ENCODE results near the gene ZBTB20. TPM values are rescaled to one million over a fixed set of nuclear protein-coding genes. Genes with fewer than 3 reads are reported as not detected.

The ZBTB20 gene
- total and polyA plus RNA-seq, 4 donors = 0.88 to 83.2 (median 20.4) TPM

GRCh38 chr3:114707252-114707860 lies 439.7 kb downstream of the ZBTB20 start:
- Histone ChIP-seq H3K4me1 (ENCODE audit: control insufficient read depth in 4 of 4, insufficient read depth in 4 of 4, low read length in 3 of 4) (peaks cover 6 to 51% (median 12%) of the 10 kb centered on the region in 4 donors), H3K36me3 (ENCODE audit: control insufficient read depth in 4 of 4, insufficient read depth in 3 of 4, low read depth in 1 of 4, low read length in 3 of 4) (peaks cover 0 to 4% (median 0%) of the 10 kb centered on the region in 4 donors), H3K9ac (ENCODE audit: low read depth in 1 of 2, low read length in 2 of 2) (peak overlapping the region in 1 of 2 donors; percentile 8), H3K27ac (ENCODE audit: low read depth in 1 of 2, low read length in 2 of 2) (peak overlapping the region; percentile 80 to 87), H3K27me3 (ENCODE audit: control insufficient read depth in 4 of 4, insufficient read depth in 4 of 4, low read length in 3 of 4) (no peaks in the 10 kb centered on the region), H3K9me3 (ENCODE audit: control insufficient read depth in 4 of 4, low read length in 3 of 4) (no peaks in the 10 kb centered on the region), H3K4me3 (ENCODE audit: low read depth in 1 of 3, low read length in 3 of 3) (no peak overlapping the region)
- TF ChIP-seq FOXA1 (IDR thresholded peaks at IDR 0.05) (no peak), REST (IDR thresholded peaks at IDR 0.05) (no peak), JUND (IDR thresholded peaks at IDR 0.05) (no peak), HNF4A (conservative IDR thresholded peaks at IDR 0.05) (no peak), FOXA2 (IDR thresholded peaks at IDR 0.05) (no peak), EGR1 (IDR thresholded peaks at IDR 0.05; ENCODE audit: low read depth in 2 of 2) (no peak), CTCF (IDR thresholded peaks at IDR 0.05; ENCODE audit: low read depth, low read length, missing input control) (no peak), ZBTB33 (IDR thresholded peaks at IDR 0.05) (no peak), ATF3 (IDR thresholded peaks at IDR 0.05) (no peak), GABPA (IDR thresholded peaks at IDR 0.05 in 1 of 2, conservative IDR thresholded peaks at IDR 0.05 in 1 of 2) (no peak), TAF1 (conservative IDR thresholded peaks at IDR 0.05) (no peak), MAX (IDR thresholded peaks at IDR 0.05) (no peak), RXRA (IDR thresholded peaks at IDR 0.05) (no peak), SP1 (IDR thresholded peaks at IDR 0.05) (no peak), HNF4G (IDR thresholded peaks at IDR 0.05) (no peak)
- 84% methylated on average over 4 of the region's 4 CpGs for WGBS
- DNase-seq (ENCODE audit: low spot score) = no peak

Measured in liver (tissue), 9 donors.